ENCODE data around the gene PRELP. TPM values are rescaled to one million over a fixed set of nuclear protein-coding genes. Genes with fewer than 3 reads are reported as not detected.

PRELP gene
- total and polyA plus RNA-seq, 2 donors (not counting 1 experiment from before 2014, with no cell fraction given), result not detected

DNA sequence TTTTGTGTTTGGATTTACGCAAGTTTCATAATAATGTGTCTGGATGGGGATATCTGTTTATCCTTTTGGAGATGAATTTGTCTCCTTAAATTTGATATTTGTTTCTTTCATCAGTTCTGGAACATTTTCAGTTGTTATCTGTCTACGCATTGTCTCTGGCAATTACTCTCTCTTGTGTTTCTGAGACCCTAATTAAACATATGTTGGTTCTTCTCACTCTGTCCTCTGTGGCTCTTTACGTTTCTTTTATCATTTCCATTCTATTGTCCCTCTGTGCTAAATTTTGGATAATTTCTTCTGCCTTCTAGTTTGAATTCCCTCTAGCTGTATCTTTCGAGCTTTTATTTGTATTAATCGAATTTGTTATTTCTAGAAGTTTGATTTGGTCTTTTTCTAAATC lies 17.5 kb upstream of the PRELP start:
- H3K27me3 Mint-ChIP-seq, result peaks cover 8% of the 10 kb centered on the region
- ChIA-PET POLR2A (no interaction called here), CTCF (no interaction called here)
- no peak overlapping the region for H2AFZ ChIP-seq (ENCODE audit: insufficient read depth, low read depth, low read length, poor library complexity, severe bottlenecking)
- no peaks in the 10 kb centered on the region for H3K36me3 ChIP-seq (replicated peaks in 1 of 2; ENCODE audit: control extremely low read depth in 1 of 2, control insufficient read depth in 1 of 2, extremely low read depth in 1 of 2, insufficient read depth in 2 of 2, low read length in 1 of 2)
- intact Hi-C loops (cut with micrococcal nuclease), result no loop called here
- H3K27me3 ChIP-seq (replicated peaks in 1 of 4; ENCODE audit: control extremely low read depth in 1 of 4, control insufficient read depth in 3 of 4, insufficient read depth in 4 of 4, low read length in 3 of 4), result peaks cover 0 to 1% (median 0%) of the 10 kb centered on the region in 4 experiments
- peaks cover 36% of the 10 kb centered on the region for H3K4me1 Mint-ChIP-seq
- H3K4me2 ChIP-seq (replicated peaks; ENCODE audit: low read depth, low read length, poor library complexity, severe bottlenecking), result no peak overlapping the region
- H3K27ac ChIP-seq (ENCODE audit: low read length in 2 of 2), result no peak overlapping the region
- no peak overlapping the region for H3K4me3 Mint-ChIP-seq
- WGBS (ENCODE audit: insufficient coverage), result no CpG with 5 or more reads among the region's 5 CpGs
- no peaks in the 10 kb centered on the region for H4K20me1 ChIP-seq (ENCODE audit: control insufficient read depth, insufficient read depth, low read length, poor library complexity, severe bottlenecking)
- H3K9ac ChIP-seq (ENCODE audit: low read length), result no peak overlapping the region
- no peak for ATAC-seq (ENCODE audit: low read depth)
- no peak overlapping the region for H3K27ac Mint-ChIP-seq
- H3K9me3 ChIP-seq (ENCODE audit: control extremely low read depth in 1 of 3, control insufficient read depth in 2 of 3, insufficient read depth in 1 of 3, low read length in 2 of 3), result peaks cover 0 to 1% (median 0%) of the 10 kb centered on the region in 3 donors
- DNase-seq, result no peak
- TF ChIP-seq EZH2 (IDR thresholded peaks at IDR 0.05; ENCODE audit: borderline replicate concordance, insufficient read depth, low read depth, low read length, poor library complexity, severe bottlenecking), result no peak
- TF ChIP-seq, protein P1, sequence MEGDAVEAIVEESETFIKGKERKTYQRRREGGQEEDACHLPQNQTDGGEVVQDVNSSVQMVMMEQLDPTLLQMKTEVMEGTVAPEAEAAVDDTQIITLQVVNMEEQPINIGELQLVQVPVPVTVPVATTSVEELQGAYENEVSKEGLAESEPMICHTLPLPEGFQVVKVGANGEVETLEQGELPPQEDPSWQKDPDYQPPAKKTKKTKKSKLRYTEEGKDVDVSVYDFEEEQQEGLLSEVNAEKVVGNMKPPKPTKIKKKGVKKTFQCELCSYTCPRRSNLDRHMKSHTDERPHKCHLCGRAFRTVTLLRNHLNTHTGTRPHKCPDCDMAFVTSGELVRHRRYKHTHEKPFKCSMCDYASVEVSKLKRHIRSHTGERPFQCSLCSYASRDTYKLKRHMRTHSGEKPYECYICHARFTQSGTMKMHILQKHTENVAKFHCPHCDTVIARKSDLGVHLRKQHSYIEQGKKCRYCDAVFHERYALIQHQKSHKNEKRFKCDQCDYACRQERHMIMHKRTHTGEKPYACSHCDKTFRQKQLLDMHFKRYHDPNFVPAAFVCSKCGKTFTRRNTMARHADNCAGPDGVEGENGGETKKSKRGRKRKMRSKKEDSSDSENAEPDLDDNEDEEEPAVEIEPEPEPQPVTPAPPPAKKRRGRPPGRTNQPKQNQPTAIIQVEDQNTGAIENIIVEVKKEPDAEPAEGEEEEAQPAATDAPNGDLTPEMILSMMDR (IDR thresholded peaks at IDR 0.05), result no peak
- H3K79me2 ChIP-seq (ENCODE audit: control insufficient read depth, insufficient read depth, low read length), result no peaks in the 10 kb centered on the region
- no peak overlapping the region for H3K4me3 ChIP-seq (ENCODE audit: control extremely low read depth in 1 of 5, extremely low read depth in 1 of 5, insufficient read depth in 1 of 5, low read depth in 2 of 5, low read length in 4 of 5)
- no peaks in the 10 kb centered on the region for H3K9me3 Mint-ChIP-seq (ENCODE audit: insufficient read depth)
- peaks cover 28 to 44% of the 10 kb centered on the region in 2 donors for H3K4me1 ChIP-seq (ENCODE audit: control insufficient read depth in 2 of 2, insufficient read depth in 2 of 2, low read length in 2 of 2)

DNA sequence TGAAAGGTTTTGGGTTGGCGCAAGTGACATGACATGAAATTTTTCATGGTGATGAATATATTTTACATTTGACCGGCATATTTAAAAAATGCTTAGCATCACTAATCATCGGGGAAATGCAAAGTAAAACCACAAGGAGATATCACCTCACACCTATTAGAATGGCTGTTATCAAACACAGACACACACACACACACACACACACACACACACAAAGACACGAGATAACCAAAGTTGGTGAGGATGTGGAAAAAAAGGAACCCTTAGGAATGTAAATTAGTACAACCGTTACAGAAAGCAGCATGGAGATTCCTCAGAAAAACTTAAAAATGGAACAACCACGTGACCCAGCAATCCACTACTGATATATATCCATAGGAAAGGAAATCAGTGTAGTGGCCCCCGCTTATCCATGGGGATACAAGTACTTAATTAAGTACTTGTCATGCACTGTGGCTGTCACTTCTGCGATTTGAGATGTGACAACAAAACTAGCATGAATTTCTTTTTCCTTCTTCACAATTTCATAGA lies 15.9 kb upstream of the PRELP start:
- no peak overlapping the region for H2AFZ ChIP-seq (ENCODE audit: insufficient read depth, low read depth, low read length, poor library complexity, severe bottlenecking)
- POLR2A ChIA-PET, result no interaction called here

More for the DNA sequence above, 15.9 kb upstream of the PRELP start:
- Histone ChIP-seq H3K9ac (ENCODE audit: low read length) (no peak overlapping the region), H4K20me1 (ENCODE audit: control insufficient read depth, insufficient read depth, low read length, poor library complexity, severe bottlenecking) (no peaks in the 10 kb centered on the region), H3K9me3 (ENCODE audit: control extremely low read depth in 1 of 3, control insufficient read depth in 2 of 3, insufficient read depth in 1 of 3, low read length in 2 of 3) (peaks cover 0 to 1% (median 0%) of the 10 kb centered on the region in 3 donors), H3K27ac (ENCODE audit: low read length in 2 of 2) (no peak overlapping the region), H3K4me2 (replicated peaks; ENCODE audit: low read depth, low read length, poor library complexity, severe bottlenecking) (no peak overlapping the region), H3K4me3 (ENCODE audit: control extremely low read depth in 1 of 5, extremely low read depth in 1 of 5, insufficient read depth in 1 of 5, low read depth in 2 of 5, low read length in 4 of 5) (no peak overlapping the region), H3K36me3 (replicated peaks in 1 of 2; ENCODE audit: control extremely low read depth in 1 of 2, control insufficient read depth in 1 of 2, extremely low read depth in 1 of 2, insufficient read depth in 2 of 2, low read length in 1 of 2) (no peaks in the 10 kb centered on the region), H3K27me3 (replicated peaks in 1 of 4; ENCODE audit: control extremely low read depth in 1 of 4, control insufficient read depth in 3 of 4, insufficient read depth in 4 of 4, low read length in 3 of 4) (no peaks in the 10 kb centered on the region), H3K4me1 (ENCODE audit: control insufficient read depth in 2 of 2, insufficient read depth in 2 of 2, low read length in 2 of 2) (peaks cover 20 to 35% of the 10 kb centered on the region in 2 donors), H3K79me2 (ENCODE audit: control insufficient read depth, insufficient read depth, low read length) (no peaks in the 10 kb centered on the region)
- H3K4me1 Mint-ChIP-seq, result peaks cover 34% of the 10 kb centered on the region
- intact Hi-C loops (cut with micrococcal nuclease), result no loop called here
- CTCF ChIA-PET, result interaction anchor here (1.0 to 1.2 kb wide), 3 partner anchors 26 to 193 kb away, joined by 3 read pairs; no protein-coding TSS in a partner anchor
- DNase-seq, result no peak
- peaks cover 8% of the 10 kb centered on the region for H3K27me3 Mint-ChIP-seq
- no peak for ATAC-seq (ENCODE audit: low read depth)
- H3K9me3 Mint-ChIP-seq (ENCODE audit: insufficient read depth), result no peaks in the 10 kb centered on the region
- no peak for TF ChIP-seq EZH2 (IDR thresholded peaks at IDR 0.05; ENCODE audit: borderline replicate concordance, insufficient read depth, low read depth, low read length, poor library complexity, severe bottlenecking)
- TF ChIP-seq, protein P1 (IDR thresholded peaks at IDR 0.05), result no peak
- WGBS (ENCODE audit: insufficient coverage), result no CpG with 5 or more reads among the region's 8 CpGs
- H3K4me3 Mint-ChIP-seq, result peak overlapping the region; percentile 36
- H3K27ac Mint-ChIP-seq, result peak overlapping the region; percentile 11

All from B cell (primary cell).